T-helper 1 cell treated with Interleukin-12 subunit alpha and Interleukin-12 subunit beta and Interleukin-4 antibody, amounts not matched to agents 30 μg/mL and 1 μg/mL, for 36 hours (primary cell): ENCODE results near the gene CEMIP.

ENCODE experiments used
- H3K27ac Mint-ChIP-seq: one replicate; pipeline ENCODE4 v1.8.0; 2021; ENCODE audit warnings: mild to moderate bottlenecking, mixed read lengths
- H3K27me3 Mint-ChIP-seq: one replicate; pipeline ENCODE4 v1.8.0; 2021; ENCODE audit warnings: low read depth, mixed read lengths
- H3K36me3 Mint-ChIP-seq: one replicate; pipeline ENCODE4 v1.8.0; 2021; ENCODE audit warnings: low read depth, mixed read lengths
- H3K4me1 Mint-ChIP-seq: one replicate; pipeline ENCODE4 v1.8.0; 2021; ENCODE audit warnings: low read depth, mixed read lengths
- H3K4me3 Mint-ChIP-seq: one replicate; pipeline ENCODE4 v1.8.0; 2021; ENCODE audit warnings: mild to moderate bottlenecking, moderate library complexity, mixed read lengths
- H3K9me3 Mint-ChIP-seq: one replicate; pipeline ENCODE4 v1.8.0; 2021; ENCODE audit warnings: mixed read lengths

Gene CEMIP

GRCh38 chr15:80929689-80930088 is 150.5 kb downstream of the CEMIP start:
- Mint-ChIP-seq H3K4me3 (no peak overlapping the region), H3K27me3 (no peaks in the 10 kb centered on the region), H3K27ac (no peak overlapping the region), H3K4me1 (peaks cover 2% of the 10 kb centered on the region), H3K9me3 (no peaks in the 10 kb centered on the region), H3K36me3 (no peaks in the 10 kb centered on the region)

DNA sequence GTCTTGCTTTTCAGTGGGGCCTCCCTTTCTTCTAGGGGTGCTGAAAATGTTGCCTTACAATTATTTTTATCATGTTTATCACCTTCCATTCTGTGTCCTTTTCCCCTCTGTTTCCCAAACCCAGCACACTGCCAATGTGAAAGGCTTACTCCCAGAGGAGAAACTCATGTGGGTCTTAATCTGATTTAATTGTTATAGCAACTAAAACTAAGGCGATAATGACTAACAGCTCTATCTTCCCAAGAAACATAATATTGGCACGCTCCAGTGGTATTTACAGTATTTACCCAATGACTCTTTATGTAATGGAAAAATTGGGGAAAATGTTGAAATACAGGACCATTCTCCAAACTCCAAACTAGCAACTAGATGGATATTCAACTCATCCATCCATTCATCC is 152.0 kb downstream of the CEMIP start:
- Mint-ChIP-seq H3K27me3 (no peaks in the 10 kb centered on the region), H3K4me1 (peaks cover 2% of the 10 kb centered on the region), H3K9me3 (no peaks in the 10 kb centered on the region), H3K36me3 (no peaks in the 10 kb centered on the region), H3K27ac (no peak overlapping the region), H3K4me3 (no peak overlapping the region)

DNA sequence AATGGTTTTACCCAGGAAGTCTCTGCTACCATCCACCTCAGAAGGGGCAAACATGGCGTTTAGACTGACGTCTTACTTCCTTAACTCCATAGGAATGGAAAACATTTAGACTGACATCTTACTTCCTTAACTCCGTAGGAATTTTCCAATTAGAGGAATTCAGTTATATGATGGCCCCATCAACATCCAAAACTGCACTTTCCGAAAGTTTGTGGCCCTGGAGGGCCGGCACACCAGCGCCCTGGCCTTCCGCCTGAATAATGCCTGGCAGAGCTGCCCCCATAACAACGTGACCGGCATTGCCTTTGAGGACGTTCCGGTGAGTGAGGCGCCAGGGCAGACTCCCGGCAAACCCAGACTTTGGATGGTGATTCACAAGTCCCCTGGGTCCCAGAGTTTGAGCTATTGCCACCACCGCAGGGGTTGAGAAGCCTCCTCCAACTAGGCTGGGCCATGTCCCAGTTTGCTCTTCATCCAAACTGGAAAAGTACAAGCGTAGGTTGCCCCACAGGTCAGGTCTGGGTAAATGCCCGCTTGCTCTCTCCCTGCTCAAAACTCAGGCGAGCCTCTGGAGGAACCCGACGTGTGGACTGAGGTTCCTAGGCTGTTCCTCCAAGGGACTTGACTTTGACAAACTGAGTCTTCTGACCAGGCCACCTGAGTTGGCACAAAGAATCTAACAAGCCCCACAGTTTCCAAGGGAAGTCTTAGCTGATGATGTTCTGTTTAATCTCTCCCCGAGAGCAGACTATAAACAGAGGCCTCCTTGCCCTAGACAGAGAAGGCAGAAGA is 152.7 kb downstream of the CEMIP start:
- no peaks in the 10 kb centered on the region for H3K27me3 Mint-ChIP-seq

DNA sequence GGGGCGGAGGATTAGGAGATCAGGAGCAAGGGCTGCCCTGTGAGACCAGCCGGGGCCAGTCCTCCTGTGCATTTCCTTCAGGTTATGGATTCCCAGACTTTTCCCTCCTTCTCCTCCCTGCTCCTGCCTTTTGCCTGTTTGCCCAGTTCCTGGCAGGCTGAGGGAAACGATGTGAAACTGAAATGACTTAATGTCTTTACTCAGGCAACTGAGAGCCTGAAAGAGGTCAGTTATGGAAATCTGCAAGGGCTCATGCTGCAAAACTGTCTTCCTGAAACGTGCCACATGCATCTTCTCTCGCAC is 153.3 kb downstream of the CEMIP start:
- Mint-ChIP-seq H3K4me3 (no peak overlapping the region), H3K4me1 (peaks cover 2% of the 10 kb centered on the region), H3K27ac (no peak overlapping the region), H3K27me3 (no peaks in the 10 kb centered on the region), H3K9me3 (no peaks in the 10 kb centered on the region), H3K36me3 (peaks cover under 1% of the 10 kb centered on the region)

More for the DNA sequence above, 152.7 kb downstream of the CEMIP start:
- Mint-ChIP-seq H3K4me3 (no peak overlapping the region), H3K27ac (no peak overlapping the region), H3K9me3 (no peaks in the 10 kb centered on the region), H3K4me1 (peaks cover 2% of the 10 kb centered on the region), H3K36me3 (no peaks in the 10 kb centered on the region)

GRCh38 chr15:80932989-80933388 is 153.8 kb downstream of the CEMIP start:
- Mint-ChIP-seq H3K36me3 (peaks cover 2% of the 10 kb centered on the region), H3K4me3 (no peak overlapping the region), H3K27ac (no peak overlapping the region), H3K4me1 (peaks cover 2% of the 10 kb centered on the region), H3K9me3 (no peaks in the 10 kb centered on the region), H3K27me3 (no peaks in the 10 kb centered on the region)

- Mint-ChIP-seq H3K36me3 (peaks cover 2% of the 10 kb centered on the region), H3K4me1 (peaks cover 2% of the 10 kb centered on the region), H3K27me3 (no peaks in the 10 kb centered on the region), H3K9me3 (no peaks in the 10 kb centered on the region), H3K27ac (no peak overlapping the region), H3K4me3 (no peak overlapping the region)
These were observed 155.6 kb downstream of the CEMIP start for GRCh38 chr15:80934761-80935221.

- Mint-ChIP-seq H3K27me3 (no peaks in the 10 kb centered on the region), H3K9me3 (no peaks in the 10 kb centered on the region), H3K4me3 (no peak overlapping the region), H3K36me3 (peaks cover 4% of the 10 kb centered on the region), H3K4me1 (peaks cover 2% of the 10 kb centered on the region), H3K27ac (no peak overlapping the region)
These were observed 157.3 kb downstream of the CEMIP start for GRCh38 chr15:80936288-80937078.

GRCh38 chr15:80937718-80938117 is 158.5 kb downstream of the CEMIP start:
- Mint-ChIP-seq H3K27me3 (no peaks in the 10 kb centered on the region), H3K4me3 (no peak overlapping the region), H3K9me3 (no peaks in the 10 kb centered on the region), H3K27ac (no peak overlapping the region), H3K36me3 (peaks cover 4% of the 10 kb centered on the region), H3K4me1 (peaks cover 2% of the 10 kb centered on the region)

DNA sequence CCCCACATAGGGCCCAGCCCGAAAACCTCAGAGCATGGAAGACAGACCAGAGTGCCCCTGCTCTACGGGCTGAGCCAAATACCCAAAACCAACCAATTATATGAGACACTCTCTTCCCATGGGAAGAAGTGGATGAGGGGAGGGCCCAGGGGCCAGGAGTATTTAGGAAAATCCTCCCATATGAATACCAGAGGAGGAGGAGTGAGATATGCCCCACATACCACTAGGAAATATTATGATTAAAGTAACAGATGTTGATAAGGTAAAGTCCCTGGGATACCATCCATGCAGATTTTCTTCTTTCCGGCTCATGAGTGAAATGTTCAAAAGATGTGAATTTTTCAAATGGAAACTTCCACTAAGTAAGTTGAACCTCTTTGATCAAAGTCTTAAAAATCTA is 160.0 kb downstream of the CEMIP start:
- H3K36me3 Mint-ChIP-seq = peaks cover 4% of the 10 kb centered on the region
- H3K4me3 Mint-ChIP-seq = no peak overlapping the region
- no peak overlapping the region for H3K27ac Mint-ChIP-seq
- no peaks in the 10 kb centered on the region for H3K27me3 Mint-ChIP-seq
- H3K9me3 Mint-ChIP-seq = no peaks in the 10 kb centered on the region
- H3K4me1 Mint-ChIP-seq = peaks cover 2% of the 10 kb centered on the region

- Mint-ChIP-seq H3K27me3 (no peaks in the 10 kb centered on the region), H3K9me3 (no peaks in the 10 kb centered on the region), H3K4me3 (no peak overlapping the region), H3K4me1 (no peaks in the 10 kb centered on the region), H3K36me3 (peaks cover 4% of the 10 kb centered on the region), H3K27ac (no peak overlapping the region)
These were observed 161.2 kb downstream of the CEMIP start for GRCh38 chr15:80940331-80940730.

DNA sequence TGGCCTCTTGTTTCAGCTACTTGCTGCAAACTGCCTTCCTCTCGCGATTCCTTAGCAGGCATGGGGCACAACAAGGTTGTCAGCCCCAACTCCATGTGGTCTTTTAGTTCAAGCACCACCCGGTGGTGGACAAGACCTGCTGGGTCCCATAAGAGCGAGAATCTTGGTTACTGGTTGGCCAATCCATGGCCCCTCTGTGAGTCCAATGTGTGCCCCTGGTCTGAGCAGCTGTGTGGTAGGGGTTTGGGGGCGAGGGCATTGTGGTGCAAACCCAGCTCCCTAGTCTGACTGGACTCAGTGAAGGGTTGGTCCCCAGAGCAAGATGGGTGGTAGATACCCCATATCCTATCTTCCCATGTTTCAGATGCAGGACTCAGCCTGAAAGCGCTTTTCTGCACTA is 161.7 kb downstream of the CEMIP start:
- Mint-ChIP-seq H3K9me3 (no peaks in the 10 kb centered on the region), H3K27ac (no peak overlapping the region), H3K27me3 (no peaks in the 10 kb centered on the region), H3K4me3 (no peak overlapping the region), H3K36me3 (peaks cover 6% of the 10 kb centered on the region), H3K4me1 (no peaks in the 10 kb centered on the region)

DNA sequence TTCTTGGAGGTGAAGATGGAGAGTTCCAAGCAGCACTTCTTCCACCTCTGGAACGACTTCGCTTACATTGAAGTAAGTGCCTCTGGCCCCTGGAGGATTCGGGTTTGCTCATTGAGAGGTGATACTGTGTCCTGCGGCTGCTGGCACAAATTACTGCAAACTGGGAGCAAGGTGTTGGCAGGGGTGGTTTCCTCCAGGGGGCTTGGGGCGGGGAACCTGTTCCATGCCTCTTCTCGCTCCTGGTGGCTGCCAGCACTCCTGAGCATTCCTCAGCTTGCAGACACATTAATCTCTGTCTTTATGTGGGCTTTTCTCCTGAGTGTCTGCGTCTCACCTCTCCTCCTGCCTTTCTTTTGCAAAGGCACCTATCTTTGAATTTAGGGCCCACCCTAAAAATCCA is 163.1 kb downstream of the CEMIP start:
- Mint-ChIP-seq H3K27ac (no peak overlapping the region), H3K9me3 (no peaks in the 10 kb centered on the region), H3K36me3 (peaks cover 8% of the 10 kb centered on the region), H3K4me3 (no peak overlapping the region), H3K4me1 (no peaks in the 10 kb centered on the region), H3K27me3 (no peaks in the 10 kb centered on the region)

GRCh38 chr15:80942746-80943565 is 163.8 kb downstream of the CEMIP start:
- no peaks in the 10 kb centered on the region for H3K27me3 Mint-ChIP-seq
- H3K4me1 Mint-ChIP-seq = no peaks in the 10 kb centered on the region
- no peak overlapping the region for H3K27ac Mint-ChIP-seq
- no peak overlapping the region for H3K4me3 Mint-ChIP-seq
- peaks cover 6% of the 10 kb centered on the region for H3K36me3 Mint-ChIP-seq
- H3K9me3 Mint-ChIP-seq = no peaks in the 10 kb centered on the region

GRCh38 chr15:80944818-80945217 is 165.6 kb downstream of the CEMIP start:
- Mint-ChIP-seq H3K9me3 (no peaks in the 10 kb centered on the region), H3K4me1 (no peaks in the 10 kb centered on the region), H3K27me3 (no peaks in the 10 kb centered on the region), H3K27ac (no peak overlapping the region), H3K4me3 (no peak overlapping the region), H3K36me3 (peaks cover 10% of the 10 kb centered on the region)
